GM18526 (cell line): ENCODE measurements around the gene PMVK.
A peak's percentile ranks its signal among the peaks of the same experiment; 100 is the strongest.

ENCODE experiments used
- POLR2A ChIP-seq: IDR thresholded peaks from 3 replicates; pipeline ENCODE4 v1.6.1; 2011; ENCODE audit not compliant: insufficient read length; ENCODE audit errors: extremely low read depth

Gene PMVK

GRCh38 chr1:154970631-154971340 lies 34.3 kb upstream of the PMVK start, which contains the start of gene SHC1:
SHC1 (minus strand) TSS chr1:154970747; CDS start chr1:154970526, 221 bp downstream.
- no peak for TF ChIP-seq POLR2A

GRCh38 chr1:154969860-154970452 lies 33.4 kb upstream of the PMVK start:
- TF ChIP-seq POLR2A, result no peak

- no peak for TF ChIP-seq POLR2A
These were observed 32.7 kb upstream of the PMVK start for GRCh38 chr1:154969246-154969645.

- TF ChIP-seq POLR2A, result no peak
These were observed 32.2 kb upstream of the PMVK start for GRCh38 chr1:154968731-154969130.

GRCh38 chr1:154967331-154967950 lies 30.9 kb upstream of the PMVK start:
- TF ChIP-seq POLR2A, result no peak

- TF ChIP-seq POLR2A, result no peak
These were observed 29.6 kb upstream of the PMVK start for GRCh38 chr1:154966111-154966510.

- TF ChIP-seq POLR2A, result no peak
These were observed 27.8 kb upstream of the PMVK start for GRCh38 chr1:154964359-154964758.

- TF ChIP-seq POLR2A, result no peak
These were observed 27.1 kb upstream of the PMVK start for GRCh38 chr1:154963643-154964042.

GRCh38 chr1:154962795-154963330 lies 26.3 kb upstream of the PMVK start:
- peak; percentile 13 for TF ChIP-seq POLR2A

- no peak for TF ChIP-seq POLR2A
These were observed 25.7 kb upstream of the PMVK start for GRCh38 chr1:154962156-154962749.

GRCh38 chr1:154961207-154962155 lies 25.0 kb upstream of the PMVK start, which contains the start of gene PYGO2:
PYGO2 (minus strand) TSS chr1:154961782; CDS start chr1:154961576, 206 bp downstream.
- peak; percentile 88 for TF ChIP-seq POLR2A

- no peak for TF ChIP-seq POLR2A
These were observed 24.1 kb upstream of the PMVK start for GRCh38 chr1:154960446-154961136.

GRCh38 chr1:154959426-154959780 lies 22.9 kb upstream of the PMVK start:
- no peak for TF ChIP-seq POLR2A
